ENCODE results near the gene GLT6D1.

The GLT6D1 gene

GRCh38 chr9:135608294-135608998 lies 30.9 kb downstream of the GLT6D1 start:
- no peak for DNase-seq (ENCODE audit: low read depth)

- DNase-seq (ENCODE audit: low read depth): no peak
Observed at GRCh38 chr9:135607401-135608293, 31.7 kb downstream of the GLT6D1 start.

- no peak for DNase-seq (ENCODE audit: low read depth)
Observed at GRCh38 chr9:135606885-135607259, 32.5 kb downstream of the GLT6D1 start.

GRCh38 chr9:135605238-135605781 lies 34.0 kb downstream of the GLT6D1 start:
- no peak for DNase-seq (ENCODE audit: low read depth)

GRCh38 chr9:135604437-135605237 lies 34.7 kb downstream of the GLT6D1 start:
- DNase-seq (ENCODE audit: low read depth): no peak

- DNase-seq (ENCODE audit: low read depth): no peak
Observed at GRCh38 chr9:135602789-135603481, 36.4 kb downstream of the GLT6D1 start.

GRCh38 chr9:135601988-135602387 lies 37.4 kb downstream of the GLT6D1 start:
- no peak for DNase-seq (ENCODE audit: low read depth)

- no peak for DNase-seq (ENCODE audit: low read depth)
Observed at GRCh38 chr9:135600296-135600817, 39.0 kb downstream of the GLT6D1 start.

GRCh38 chr9:135596211-135596610 lies 43.1 kb downstream of the GLT6D1 start:
- DNase-seq (ENCODE audit: low read depth): no peak

- no peak for DNase-seq (ENCODE audit: low read depth)
Observed at GRCh38 chr9:135592625-135593024, 46.7 kb downstream of the GLT6D1 start.

- DNase-seq (ENCODE audit: low read depth): no peak
Observed at GRCh38 chr9:135592331-135592590, 47.1 kb downstream of the GLT6D1 start.

- DNase-seq (ENCODE audit: low read depth): no peak
Observed at GRCh38 chr9:135591506-135592330, 47.6 kb downstream of the GLT6D1 start.

GRCh38 chr9:135590486-135591079 lies 48.8 kb downstream of the GLT6D1 start:
- DNase-seq (ENCODE audit: low read depth): no peak

- DNase-seq (ENCODE audit: low read depth): no peak
Observed at GRCh38 chr9:135589596-135590485, 49.5 kb downstream of the GLT6D1 start.

- DNase-seq (ENCODE audit: low read depth): no peak
Observed at GRCh38 chr9:135588886-135589595, 50.3 kb downstream of the GLT6D1 start.

- no peak for DNase-seq (ENCODE audit: low read depth)
Observed at GRCh38 chr9:135588371-135588770, 51.0 kb downstream of the GLT6D1 start.

GRCh38 chr9:135587658-135588057 lies 51.7 kb downstream of the GLT6D1 start:
- no peak for DNase-seq (ENCODE audit: low read depth)

- DNase-seq (ENCODE audit: low read depth): no peak
Observed at GRCh38 chr9:135586601-135587109, 52.7 kb downstream of the GLT6D1 start.
